Stimulated activated CD8-positive, alpha-beta memory T cell treated with anti-CD3 and anti-CD28 coated beads, Interleukin-12 subunit alpha, Interleukin-12 subunit beta, amount 100 ng/mL, for 4 hours (primary cell): ENCODE results near the gene MTSS2.
"Not testable (repeated sequence)": the region's sequence is repeated elsewhere in the genome, so short reads cannot be mapped to it uniquely, and the experiment has no call there.

Experiments used
- DNase-seq: peaks from one replicate; pipeline ENCODE4 v3.0.0-alpha.2; 2020; ENCODE audit warnings: low read depth

Gene MTSS2

GRCh38 chr16:70685061-70685937 lies 554 bp downstream of the MTSS2 start:
- no peak for DNase-seq

- DNase-seq = no peak
Observed at GRCh38 chr16:70684146-70685060, 1.4 kb downstream of the MTSS2 start.

GRCh38 chr16:70683146-70683944 lies 2.5 kb downstream of the MTSS2 start:
- no peak for DNase-seq

GRCh38 chr16:70682239-70683145 lies 3.4 kb downstream of the MTSS2 start:
- no peak for DNase-seq

- no peak for DNase-seq
Observed at GRCh38 chr16:70681382-70682238, 4.2 kb downstream of the MTSS2 start.

GRCh38 chr16:70680495-70681381 lies 5.1 kb downstream of the MTSS2 start:
- DNase-seq = no peak

GRCh38 chr16:70679671-70680494 lies 6.0 kb downstream of the MTSS2 start:
- no peak for DNase-seq

- no peak for DNase-seq
Observed at GRCh38 chr16:70678898-70679670, 6.8 kb downstream of the MTSS2 start.

GRCh38 chr16:70678121-70678897 lies 7.5 kb downstream of the MTSS2 start:
- no peak for DNase-seq

GRCh38 chr16:70677499-70678120 lies 8.2 kb downstream of the MTSS2 start:
- no peak for DNase-seq

- DNase-seq = no peak
Observed at GRCh38 chr16:70676675-70677498, 9.0 kb downstream of the MTSS2 start.

GRCh38 chr16:70675851-70676513 lies 9.9 kb downstream of the MTSS2 start:
- DNase-seq = no peak

GRCh38 chr16:70674221-70675014 lies 11.4 kb downstream of the MTSS2 start:
- no peak for DNase-seq

- not testable (repeated sequence) for DNase-seq
Observed at GRCh38 chr16:70670938-70671337, 14.9 kb downstream of the MTSS2 start.
